Measurements from ENCODE around the gene C17orf107. TPM values are rescaled to one million over a fixed set of nuclear protein-coding genes. Genes with fewer than 3 reads are reported as not detected.
"Not testable (repeated sequence)": the region's sequence is repeated elsewhere in the genome, so short reads cannot be mapped to it uniquely, and the experiment has no call there.

Gene C17orf107
- total and polyA plus RNA-seq, 8 donors, result 0.63 to 5.3 (median 1.2) TPM

GRCh38 chr17:4919511-4920047 is 20.2 kb downstream of the C17orf107 start:
- no peaks in the 10 kb centered on the region for H3K36me3 ChIP-seq

DNA sequence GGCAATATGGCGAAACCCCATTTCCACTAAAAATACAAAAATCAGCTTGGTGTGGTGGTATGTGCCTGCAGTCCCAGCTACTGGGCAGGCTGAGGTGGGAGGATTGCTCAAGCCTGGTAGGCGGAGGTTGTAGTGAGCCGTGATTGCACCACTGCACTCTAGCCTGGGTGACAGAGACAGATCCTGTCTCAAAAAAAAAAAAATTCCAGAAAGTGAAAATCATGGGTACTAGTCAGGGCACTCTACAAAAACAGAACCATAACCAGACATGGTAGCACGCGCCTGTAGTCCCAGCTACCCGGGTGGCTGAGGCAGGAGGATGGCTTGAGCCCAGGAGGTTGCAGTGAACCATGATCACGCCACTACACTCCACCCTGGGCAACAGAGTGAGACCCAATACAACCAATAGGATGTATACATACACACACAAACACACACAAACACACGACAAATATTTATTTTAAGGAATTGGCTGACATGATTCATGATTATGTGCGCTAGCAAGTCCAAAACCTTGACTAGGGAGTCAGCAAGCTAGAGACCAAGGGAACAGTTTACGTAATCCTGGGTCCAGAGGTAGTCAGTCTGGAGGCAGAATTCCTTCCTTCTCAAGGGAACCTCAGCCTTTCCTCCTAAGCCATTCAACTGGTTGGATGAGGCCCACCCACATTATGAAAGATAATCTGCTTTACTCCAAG is 21.2 kb downstream of the C17orf107 start:
- DNase-seq, result peak in 1 of 4 donors; percentile 72
- ATAC-seq, result peak; percentile 46
- Histone ChIP-seq H3K36me3 (no peaks in the 10 kb centered on the region), H3K27ac (peak overlapping the region in 1 of 2 donors; percentile 15), H3K4me3 (no peak overlapping the region), H3K4me1 (peaks cover 0 to 18% of the 10 kb centered on the region in 2 donors), H3K27me3 (no peaks in the 10 kb centered on the region), H3K9me3 (no peaks in the 10 kb centered on the region)
- intact Hi-C loops (cut with DNase I), result no loop called here
- TF ChIP-seq, protein P1, sequence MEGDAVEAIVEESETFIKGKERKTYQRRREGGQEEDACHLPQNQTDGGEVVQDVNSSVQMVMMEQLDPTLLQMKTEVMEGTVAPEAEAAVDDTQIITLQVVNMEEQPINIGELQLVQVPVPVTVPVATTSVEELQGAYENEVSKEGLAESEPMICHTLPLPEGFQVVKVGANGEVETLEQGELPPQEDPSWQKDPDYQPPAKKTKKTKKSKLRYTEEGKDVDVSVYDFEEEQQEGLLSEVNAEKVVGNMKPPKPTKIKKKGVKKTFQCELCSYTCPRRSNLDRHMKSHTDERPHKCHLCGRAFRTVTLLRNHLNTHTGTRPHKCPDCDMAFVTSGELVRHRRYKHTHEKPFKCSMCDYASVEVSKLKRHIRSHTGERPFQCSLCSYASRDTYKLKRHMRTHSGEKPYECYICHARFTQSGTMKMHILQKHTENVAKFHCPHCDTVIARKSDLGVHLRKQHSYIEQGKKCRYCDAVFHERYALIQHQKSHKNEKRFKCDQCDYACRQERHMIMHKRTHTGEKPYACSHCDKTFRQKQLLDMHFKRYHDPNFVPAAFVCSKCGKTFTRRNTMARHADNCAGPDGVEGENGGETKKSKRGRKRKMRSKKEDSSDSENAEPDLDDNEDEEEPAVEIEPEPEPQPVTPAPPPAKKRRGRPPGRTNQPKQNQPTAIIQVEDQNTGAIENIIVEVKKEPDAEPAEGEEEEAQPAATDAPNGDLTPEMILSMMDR (IDR thresholded peaks at IDR 0.05), result no peak

More at GRCh38 chr17:4919511-4920047, 20.2 kb downstream of the C17orf107 start:
- Histone ChIP-seq H3K27ac (peak overlapping the region in 1 of 2 donors; percentile 15), H3K27me3 (no peaks in the 10 kb centered on the region), H3K4me3 (no peak overlapping the region), H3K9me3 (no peaks in the 10 kb centered on the region), H3K4me1 (peaks cover 0 to 18% of the 10 kb centered on the region in 2 donors)
- ATAC-seq, result no peak
- DNase-seq, result peak in 1 of 4 donors; percentile 8
- TF ChIP-seq, protein P1 (IDR thresholded peaks at IDR 0.05), result no peak
- intact Hi-C loops (cut with DNase I), result no loop called here

DNA sequence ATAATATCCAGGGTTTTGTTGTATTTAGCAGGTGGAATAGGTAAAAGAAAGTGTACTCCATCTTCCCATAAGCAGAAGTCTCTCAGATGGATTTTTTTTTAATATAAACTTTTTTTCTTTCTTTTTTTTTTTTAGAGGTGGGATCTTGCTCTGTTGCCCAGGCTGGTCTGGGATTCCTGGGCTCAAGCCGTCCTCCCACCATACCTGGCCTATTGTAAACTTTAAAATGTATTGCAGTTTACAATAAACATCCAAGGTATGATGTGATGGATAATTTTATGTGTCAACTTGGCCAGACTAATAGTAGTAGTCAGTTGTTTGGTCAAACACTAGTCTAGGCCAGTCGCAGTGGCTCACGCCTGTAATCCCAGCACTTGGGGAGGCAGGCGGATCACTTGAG is 22.0 kb downstream of the C17orf107 start:
- no peak for ATAC-seq
- Histone ChIP-seq H3K9me3 (no peaks in the 10 kb centered on the region), H3K27me3 (no peaks in the 10 kb centered on the region), H3K4me1 (peaks cover 0 to 18% of the 10 kb centered on the region in 2 donors), H3K4me3 (no peak overlapping the region), H3K36me3 (no peaks in the 10 kb centered on the region), H3K27ac (no peak overlapping the region)
- DNase-seq, result no peak
- TF ChIP-seq, protein P1 (IDR thresholded peaks at IDR 0.05), result no peak
- intact Hi-C loops (cut with DNase I), result no loop called here

DNA sequence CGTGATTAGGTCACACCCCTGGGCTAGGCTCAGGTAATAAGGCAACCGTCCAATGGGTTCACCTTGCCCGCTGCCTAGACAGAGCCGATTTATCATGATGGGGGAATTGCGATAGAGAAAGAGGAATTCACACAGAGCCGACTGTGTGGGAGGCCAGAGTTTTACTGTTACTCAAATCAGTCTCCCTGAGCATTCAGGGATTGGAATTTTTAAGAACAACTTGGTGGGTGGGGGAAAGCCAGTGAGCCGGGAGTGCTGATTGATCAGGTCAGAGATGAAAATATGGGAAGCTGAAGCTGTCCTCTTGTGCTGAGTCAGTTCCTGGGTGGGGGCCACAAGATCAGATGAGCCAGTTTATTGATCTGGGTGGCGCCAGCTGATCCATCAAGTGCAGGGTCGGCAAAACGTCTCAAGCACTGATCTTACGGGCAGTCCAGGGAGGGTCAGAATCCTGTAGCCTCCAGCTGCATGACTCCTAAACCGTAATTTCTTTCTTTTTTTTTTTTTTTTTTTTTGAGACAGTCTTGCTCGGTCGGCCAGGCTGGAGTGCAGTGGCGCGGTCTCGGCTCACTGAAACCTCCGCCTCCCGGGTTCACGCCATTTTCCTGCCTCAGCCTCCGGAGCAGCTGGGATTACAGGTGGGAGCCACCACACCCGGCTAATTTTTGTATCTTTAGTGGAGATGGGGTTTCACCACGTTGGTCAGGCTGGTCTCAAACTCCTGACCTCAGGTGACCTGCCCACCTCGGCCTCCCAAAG is 27.4 kb downstream of the C17orf107 start:
- intact Hi-C loops (cut with DNase I); ATAC-seq; H3K27me3 ChIP-seq; H3K27ac ChIP-seq; H3K36me3 ChIP-seq; H3K9me3 ChIP-seq; H3K4me3 ChIP-seq; H3K4me1 ChIP-seq: not testable (repeated sequence)
- DNase-seq, result peak in 1 of 4 donors; percentile 53

DNA sequence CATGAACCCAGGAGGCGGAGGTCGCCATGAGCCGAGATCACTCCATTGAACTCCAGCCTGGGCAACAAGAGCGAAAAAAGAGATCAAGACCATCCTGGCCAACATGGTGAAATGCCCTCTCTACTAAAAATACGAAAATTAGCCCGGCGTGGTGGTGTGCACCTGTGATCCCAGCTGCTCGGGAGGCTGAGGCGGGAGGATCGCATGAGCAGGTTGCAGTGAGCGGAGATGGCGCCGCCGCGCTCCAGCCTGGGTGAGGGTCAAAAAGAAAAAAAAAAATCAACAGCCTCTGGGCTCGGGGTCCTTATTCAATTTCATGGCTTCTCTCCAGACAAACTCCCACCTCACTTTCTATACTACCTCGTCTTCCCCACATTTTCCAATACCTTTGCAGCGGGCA is 29.5 kb downstream of the C17orf107 start:
- no peaks in the 10 kb centered on the region for H3K9me3 ChIP-seq
- DNase-seq (peak in 1 of 4 donors; percentile 39), ATAC-seq (no peak)
- TF ChIP-seq, protein P1 (IDR thresholded peaks at IDR 0.05), result no peak
- H3K27ac ChIP-seq, result no peak overlapping the region
- H3K4me1 ChIP-seq, result peaks cover under 1% of the 10 kb centered on the region in 2 donors
- intact Hi-C loops (cut with DNase I), result no loop called here
- H3K27me3 ChIP-seq, result no peaks in the 10 kb centered on the region
- no peaks in the 10 kb centered on the region for H3K36me3 ChIP-seq
- no peak overlapping the region for H3K4me3 ChIP-seq
